Tibial nerve (tissue), 4 donors: ENCODE data around the gene SHF. TPM values are rescaled to one million over a fixed set of nuclear protein-coding genes. Genes with fewer than 3 reads are reported as not detected.
A peak's percentile ranks its signal among the peaks of the same experiment; 100 is the strongest.

Experiments
- DNase-seq, 2 donors: peaks; one replicate each; pipeline ENCODE4 v3.0.0-alpha.2; 2019; ENCODE audit warnings: low spot score in 2 of 2
- H3K27ac ChIP-seq, 4 donors: fragments of 200-600 bp; sonication (generic) in 3 of 4; one replicate each; pipeline ENCODE4 v1.5.1; 2017 to 2019; ENCODE audit warnings: mild to moderate bottlenecking in 1 of 4
- H3K27me3 ChIP-seq, 2 donors: fragments of 200-600 bp; sonication (generic) in 1 of 2; one replicate each; pipeline versions ENCODE4 v1.5.1 to v1.6.0; 2017 to 2019
- H3K36me3 ChIP-seq, 3 donors: fragments of 200-600 bp; sonication (generic); one replicate each; pipeline ENCODE4 v1.5.1; 2018 to 2019
- H3K4me1 ChIP-seq, 4 donors: fragments of 200-600 bp; sonication (generic) in 3 of 4; one replicate each; pipeline ENCODE4 v1.5.1; 2017 to 2019
- H3K4me3 ChIP-seq, 4 donors: fragments of 200-600 bp; sonication (generic) in 3 of 4; one replicate each; pipeline ENCODE4 v1.5.1; 2017 to 2019; ENCODE audit warnings: mild to moderate bottlenecking in 1 of 4, moderate library complexity in 1 of 4
- H3K9me3 ChIP-seq, 4 donors: fragments of 200-600 bp; sonication (generic) in 3 of 4; one replicate each; pipeline ENCODE4 v1.5.1; 2017 to 2019
- EP300 ChIP-seq, 2 donors: sonication (generic); formaldehyde crosslinking; IDR thresholded peaks; one replicate each; pipeline ENCODE4 v1.6.1; 2017; ENCODE audit warnings: antibody characterized with exemption in 2 of 2, mild to moderate bottlenecking in 1 of 2
- POLR2A ChIP-seq, 2 donors: fragments of 450-650 bp; IDR thresholded peaks; one replicate each; pipeline ENCODE4 v1.6.1; 2017; ENCODE audit warnings: antibody characterized with exemption in 2 of 2, mild to moderate bottlenecking in 2 of 2, moderate library complexity in 2 of 2
- WGBS, 2 donors: methylation state at CpG; one replicate each; pipeline ENCODE4 v1.1.5; 2018; 5-methylcytosine and 5-hydroxymethylcytosine counted together
- total RNA-seq, 4 donors: library from RNA; depleted of rRNA; stranded (reverse); fragments of >200 nt; gene quantifications; one replicate each; pipeline ENCODE4 v1.1.0, GENCODE V29; 2016
- TF ChIP-seq, protein P1 (sequence below), 5 experiments: fragments of 200-600 bp in 3 of 5; fragments of 450-650 bp in 2 of 5; sonication (generic) in 3 of 5; IDR thresholded peaks; one replicate each; pipeline ENCODE4 v1.5.1; 2016 to 2019; ENCODE audit warnings: antibody characterized with exemption in 5 of 5, mild to moderate bottlenecking in 3 of 5, moderate library complexity in 2 of 5

Gene SHF
- total RNA-seq, 4 donors from 2014 or later: 18.8 to 36.6 (median 25.5) TPM

DNA sequence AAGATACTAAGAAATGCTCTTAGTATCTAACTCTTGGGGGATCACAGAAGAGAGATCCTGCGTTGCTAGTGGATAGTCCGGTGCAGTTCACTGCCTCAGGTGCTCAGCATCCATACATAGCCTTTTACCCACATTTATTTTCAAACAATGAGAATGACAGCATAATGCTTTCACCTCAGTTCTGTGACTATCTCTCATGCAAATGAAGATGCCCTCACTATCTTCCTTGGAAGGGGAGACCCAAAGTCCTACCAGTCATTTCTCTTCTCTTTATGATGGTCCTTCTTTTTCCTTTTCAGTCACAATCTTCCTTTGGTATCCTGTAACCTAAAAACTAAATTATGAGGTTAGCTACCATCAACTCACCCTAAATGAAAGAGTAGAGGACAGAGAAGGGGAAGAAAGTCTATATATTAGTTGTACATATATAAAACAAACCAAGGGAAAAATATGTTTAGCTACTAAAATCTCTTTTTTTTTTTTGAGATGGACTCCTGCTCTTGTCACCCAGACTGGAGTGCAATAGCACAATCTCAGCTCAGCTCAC lies 33.4 kb upstream of the SHF start:
- DNase-seq: no peak
- Histone ChIP-seq H3K4me3 (no peak overlapping the region), H3K4me1 (no peaks in the 10 kb centered on the region), H3K9me3 (no peaks in the 10 kb centered on the region), H3K27ac (no peak overlapping the region), H3K36me3 (no peaks in the 10 kb centered on the region), H3K27me3 (no peaks in the 10 kb centered on the region)
- TF ChIP-seq EP300 (IDR thresholded peaks at IDR 0.05) (no peak), POLR2A (IDR thresholded peaks at IDR 0.05) (no peak)
- TF ChIP-seq, protein P1, sequence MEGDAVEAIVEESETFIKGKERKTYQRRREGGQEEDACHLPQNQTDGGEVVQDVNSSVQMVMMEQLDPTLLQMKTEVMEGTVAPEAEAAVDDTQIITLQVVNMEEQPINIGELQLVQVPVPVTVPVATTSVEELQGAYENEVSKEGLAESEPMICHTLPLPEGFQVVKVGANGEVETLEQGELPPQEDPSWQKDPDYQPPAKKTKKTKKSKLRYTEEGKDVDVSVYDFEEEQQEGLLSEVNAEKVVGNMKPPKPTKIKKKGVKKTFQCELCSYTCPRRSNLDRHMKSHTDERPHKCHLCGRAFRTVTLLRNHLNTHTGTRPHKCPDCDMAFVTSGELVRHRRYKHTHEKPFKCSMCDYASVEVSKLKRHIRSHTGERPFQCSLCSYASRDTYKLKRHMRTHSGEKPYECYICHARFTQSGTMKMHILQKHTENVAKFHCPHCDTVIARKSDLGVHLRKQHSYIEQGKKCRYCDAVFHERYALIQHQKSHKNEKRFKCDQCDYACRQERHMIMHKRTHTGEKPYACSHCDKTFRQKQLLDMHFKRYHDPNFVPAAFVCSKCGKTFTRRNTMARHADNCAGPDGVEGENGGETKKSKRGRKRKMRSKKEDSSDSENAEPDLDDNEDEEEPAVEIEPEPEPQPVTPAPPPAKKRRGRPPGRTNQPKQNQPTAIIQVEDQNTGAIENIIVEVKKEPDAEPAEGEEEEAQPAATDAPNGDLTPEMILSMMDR (IDR thresholded peaks at IDR 0.05): no peak
- WGBS, 2 donors: 94% methylated on average over 2 of the region's 2 CpGs

DNA sequence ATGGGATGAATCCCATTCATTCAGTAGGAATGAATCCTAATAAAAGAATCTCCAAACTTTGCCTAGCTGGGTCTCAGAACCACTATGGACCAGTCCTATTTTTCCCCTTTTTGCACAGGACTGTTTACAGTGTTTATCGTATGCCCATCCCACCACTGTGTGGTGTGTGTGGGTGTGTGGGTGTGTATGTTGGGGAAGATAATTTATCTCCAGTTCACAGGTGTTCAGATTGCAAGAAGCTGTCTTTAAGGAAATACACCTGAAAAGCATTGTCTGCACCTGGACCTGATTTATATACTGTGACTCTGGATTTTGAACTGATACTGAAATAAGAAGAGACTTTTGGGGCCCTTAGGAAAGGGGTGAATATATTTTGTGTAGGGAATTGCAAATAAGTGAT lies 24.7 kb upstream of the SHF start:
- Histone ChIP-seq H3K4me3 (no peak overlapping the region), H3K27ac (no peak overlapping the region), H3K36me3 (no peaks in the 10 kb centered on the region), H3K9me3 (no peaks in the 10 kb centered on the region), H3K27me3 (no peaks in the 10 kb centered on the region), H3K4me1 (no peaks in the 10 kb centered on the region)
- 89 to 92% methylated on average over 1 of the region's 1 CpG for WGBS, 2 donors
- TF ChIP-seq POLR2A (IDR thresholded peaks at IDR 0.05) (no peak), EP300 (IDR thresholded peaks at IDR 0.05) (no peak)
- TF ChIP-seq, protein P1 (IDR thresholded peaks at IDR 0.05): no peak
- DNase-seq: no peak

DNA sequence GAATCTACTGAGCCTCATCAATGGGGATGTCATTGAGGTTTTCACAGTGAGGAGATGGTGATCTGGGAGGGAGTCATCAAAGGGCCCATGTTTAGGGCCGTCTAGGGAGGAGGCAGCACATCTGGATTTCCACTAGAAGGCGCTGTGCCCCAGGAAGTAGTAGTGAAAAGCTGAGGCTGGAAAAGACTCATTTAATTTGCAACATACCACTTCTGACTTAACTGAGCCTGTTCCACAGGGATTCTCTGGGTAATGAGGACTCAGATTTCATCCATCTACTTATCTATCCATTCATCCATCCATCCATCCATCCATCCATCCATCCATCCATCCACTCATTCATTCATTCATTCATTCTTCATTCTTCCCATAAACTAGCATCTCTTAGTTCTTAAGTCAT lies 17.4 kb upstream of the SHF start:
- Histone ChIP-seq H3K9me3 (no peaks in the 10 kb centered on the region), H3K4me3 (no peak overlapping the region), H3K27ac (peak overlapping the region in 1 of 4 donors; percentile 21), H3K36me3 (no peaks in the 10 kb centered on the region), H3K27me3 (no peaks in the 10 kb centered on the region), H3K4me1 (peaks cover 0 to 24% (median 8%) of the 10 kb centered on the region in 4 donors)
- TF ChIP-seq POLR2A (IDR thresholded peaks at IDR 0.05): no peak
- TF ChIP-seq, protein P1 (IDR thresholded peaks at IDR 0.05): peak; percentile 49 to 75 (median 59)
- DNase-seq: peak in 1 of 2 donors; percentile 38
- whole genome bisulfite sequencing, 2 donors: 0 to 3% methylated on average over 2 of the region's 2 CpGs

DNA sequence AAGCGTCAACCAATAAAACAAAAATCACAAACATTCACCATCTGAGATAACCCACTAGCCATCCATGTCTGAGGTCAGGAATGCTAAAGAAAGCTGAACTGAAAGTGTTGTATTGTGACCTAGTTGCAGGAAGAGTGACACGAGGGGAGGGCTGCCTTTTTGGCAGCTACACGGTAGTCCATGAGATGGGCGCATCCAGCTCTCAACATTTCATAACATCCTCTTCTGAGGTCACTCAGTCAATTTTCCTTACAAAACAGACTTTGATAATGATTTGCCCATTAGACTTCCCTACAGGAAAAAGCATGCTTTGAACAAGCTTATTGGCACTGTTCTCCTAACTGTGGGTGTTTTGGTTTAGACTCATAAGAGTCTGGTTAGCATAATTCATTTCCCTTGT lies 15.4 kb upstream of the SHF start:
- Histone ChIP-seq H3K4me3 (no peak overlapping the region), H3K4me1 (peaks cover 0 to 24% (median 8%) of the 10 kb centered on the region in 4 donors), H3K27me3 (no peaks in the 10 kb centered on the region), H3K9me3 (no peaks in the 10 kb centered on the region), H3K27ac (peak overlapping the region in 3 of 4 donors; percentile 9 to 62 (median 54)), H3K36me3 (no peaks in the 10 kb centered on the region)
- 26 to 32% methylated on average over 4 of the region's 4 CpGs for WGBS, 2 donors
- no peak for TF ChIP-seq POLR2A (IDR thresholded peaks at IDR 0.05)
- TF ChIP-seq EP300 (IDR thresholded peaks at IDR 0.05): peak in 1 of 2 donors; percentile 25
- DNase-seq: no peak

DNA sequence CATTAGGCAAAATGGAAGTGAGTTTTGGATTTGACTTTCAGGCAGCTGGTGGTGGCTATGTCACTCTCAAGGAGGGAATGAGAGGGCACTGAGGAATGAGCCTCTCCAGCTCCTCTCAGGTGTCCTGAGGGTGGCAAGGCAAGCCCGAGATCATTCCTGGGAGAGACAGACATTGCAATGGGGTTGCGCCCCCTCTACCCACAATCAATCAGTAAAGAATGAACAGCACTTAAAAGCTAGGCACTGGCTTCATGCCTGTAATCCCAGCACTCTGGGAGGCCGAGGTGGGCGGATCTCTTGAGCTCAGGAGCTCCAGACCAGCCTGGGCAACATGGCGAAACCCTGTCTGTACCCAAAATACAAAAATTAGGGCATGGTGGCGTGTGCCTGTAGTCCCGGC lies 14.1 kb upstream of the SHF start:
- Histone ChIP-seq H3K9me3 (no peaks in the 10 kb centered on the region), H3K4me3 (no peak overlapping the region), H3K36me3 (no peaks in the 10 kb centered on the region), H3K4me1 (peaks cover 0 to 32% (median 8%) of the 10 kb centered on the region in 4 donors), H3K27me3 (no peaks in the 10 kb centered on the region), H3K27ac (peak overlapping the region in 3 of 4 donors; percentile 97 to 99 (median 98))
- DNase-seq: no peak
- TF ChIP-seq EP300 (IDR thresholded peaks at IDR 0.05) (no peak), POLR2A (IDR thresholded peaks at IDR 0.05) (no peak)
- TF ChIP-seq, protein P1 (IDR thresholded peaks at IDR 0.05): no peak
- 84 to 88% methylated on average over 7 of the region's 7 CpGs for WGBS, 2 donors

DNA sequence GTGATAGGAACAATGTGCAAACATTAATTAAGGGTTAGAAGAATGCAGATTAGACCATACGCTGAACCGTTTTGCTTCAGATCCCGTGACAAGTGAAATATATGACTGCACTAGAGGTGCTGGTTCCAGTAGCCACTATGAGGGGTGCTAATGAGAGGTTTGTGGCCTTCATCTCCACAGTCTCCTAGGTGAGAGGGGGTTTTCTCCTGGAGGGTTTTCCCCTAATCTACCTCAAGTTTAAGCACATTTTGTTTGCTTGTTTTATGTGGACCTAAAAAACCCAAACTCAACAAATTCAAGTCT lies 13.7 kb upstream of the SHF start:
- no peaks in the 10 kb centered on the region for H3K9me3 ChIP-seq
- peak overlapping the region; percentile 97 to 100 (median 98) for H3K27ac ChIP-seq
- H3K4me1 ChIP-seq: peaks cover 0 to 32% (median 8%) of the 10 kb centered on the region in 4 donors
- TF ChIP-seq EP300 (IDR thresholded peaks at IDR 0.05): no peak
- TF ChIP-seq POLR2A (IDR thresholded peaks at IDR 0.05): no peak
- TF ChIP-seq, protein P1 (IDR thresholded peaks at IDR 0.05): no peak
- H3K4me3 ChIP-seq: peak overlapping the region in 2 of 4 donors; percentile 68 to 88
- no peaks in the 10 kb centered on the region for H3K27me3 ChIP-seq
- 90 to 94% methylated on average over 3 of the region's 3 CpGs for WGBS, 2 donors
- DNase-seq: no peak
- H3K36me3 ChIP-seq: no peaks in the 10 kb centered on the region
